ENCODE data around the gene SGSM2. TPM values are rescaled to one million over a fixed set of nuclear protein-coding genes. Genes with fewer than 3 reads are reported as not detected.

SGSM2 gene
- total RNA-seq, 1 donor from 2014 or later, result 28.1 TPM

GRCh38 chr17:2337544-2338314 is 428 bp downstream of the SGSM2 start:
- peak; percentile 55 for ATAC-seq

- ATAC-seq, result no peak
These were observed 985 bp downstream of the SGSM2 start for GRCh38 chr17:2338315-2338657.

GRCh38 chr17:2343421-2343820 is 6.1 kb downstream of the SGSM2 start:
- no peak for ATAC-seq

DNA sequence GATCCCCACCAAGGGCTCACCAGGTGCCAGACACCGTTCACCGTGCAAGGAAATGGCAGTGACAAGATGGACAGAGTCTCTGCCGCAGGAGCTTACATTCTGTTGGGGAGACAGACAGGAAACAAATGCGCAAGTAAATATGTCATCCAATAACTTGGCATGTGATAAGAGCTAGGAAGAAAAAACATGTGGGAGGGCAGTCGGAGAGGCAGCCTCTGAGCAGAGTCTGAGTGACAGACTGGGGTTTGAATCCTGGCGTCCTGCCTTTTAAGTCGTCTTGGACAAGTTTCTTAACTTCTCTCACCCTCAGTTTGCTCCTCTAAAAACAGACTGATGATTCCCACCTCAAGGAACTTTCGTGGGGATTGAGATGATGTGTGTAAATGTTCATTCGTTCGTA is 7.2 kb downstream of the SGSM2 start:
- no peak for ATAC-seq

DNA sequence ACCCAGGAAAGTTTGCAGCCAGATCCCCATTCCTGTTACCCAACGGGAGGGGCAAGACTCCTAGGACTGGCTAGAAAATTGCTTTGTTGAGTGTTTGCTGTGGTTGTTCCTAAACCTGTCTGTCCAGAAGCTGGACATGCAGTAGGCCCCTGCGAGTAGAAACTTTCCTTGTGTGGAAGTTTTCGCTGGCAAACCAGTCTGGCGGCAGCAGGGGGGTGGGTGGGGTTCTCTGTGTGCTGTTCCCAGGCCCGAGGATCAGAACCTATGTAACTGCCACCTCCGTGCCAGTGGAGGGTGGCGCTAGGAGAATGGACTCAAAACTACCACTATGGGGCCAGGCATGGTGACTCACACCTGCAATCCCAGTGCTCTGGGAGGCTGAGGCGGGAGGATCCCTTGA is 9.2 kb downstream of the SGSM2 start:
- peak; percentile 88 for ATAC-seq

DNA sequence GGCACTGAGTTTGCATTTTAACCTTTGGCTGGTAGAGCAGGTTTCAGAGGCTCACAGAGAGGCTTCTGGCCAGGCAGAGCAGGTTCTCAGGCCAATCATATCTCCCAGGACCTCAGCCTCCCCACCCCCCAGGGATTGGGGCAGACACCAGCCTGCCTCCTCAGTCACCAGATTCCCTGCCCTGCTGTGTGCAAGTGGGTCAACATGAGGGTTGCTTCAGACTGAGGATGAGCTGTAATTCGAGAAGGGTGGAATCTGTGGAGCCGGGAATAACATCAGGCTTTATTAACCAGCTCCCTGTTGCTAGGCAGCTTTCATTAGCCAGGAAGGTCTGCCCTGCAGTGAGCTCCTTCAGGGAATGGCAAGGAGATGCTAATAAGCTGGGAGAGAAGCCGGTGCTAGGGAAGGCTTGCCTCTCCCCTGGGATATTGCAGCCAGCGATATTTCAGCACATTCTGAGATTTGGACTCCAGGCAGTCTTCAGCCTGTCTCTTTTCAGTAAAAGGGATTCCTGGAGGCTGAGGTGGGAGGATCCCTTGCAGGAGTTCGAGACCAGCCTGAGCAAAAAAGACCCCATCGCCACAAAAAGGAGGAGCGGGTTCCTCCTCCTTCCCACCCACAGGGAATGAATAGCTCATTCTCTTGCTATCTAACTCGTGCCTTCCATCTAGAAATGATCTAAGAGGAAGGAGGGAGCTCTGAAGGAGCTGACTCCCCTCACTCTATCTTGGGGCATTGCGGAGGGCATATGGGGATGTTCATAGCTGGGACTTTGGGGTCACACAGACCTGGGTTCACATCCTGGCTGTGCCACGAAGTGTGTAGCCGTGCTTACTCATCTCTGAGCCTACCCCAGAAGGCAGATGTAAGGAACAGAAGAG is 10.7 kb downstream of the SGSM2 start:
- ATAC-seq, result peak; percentile 72

DNA sequence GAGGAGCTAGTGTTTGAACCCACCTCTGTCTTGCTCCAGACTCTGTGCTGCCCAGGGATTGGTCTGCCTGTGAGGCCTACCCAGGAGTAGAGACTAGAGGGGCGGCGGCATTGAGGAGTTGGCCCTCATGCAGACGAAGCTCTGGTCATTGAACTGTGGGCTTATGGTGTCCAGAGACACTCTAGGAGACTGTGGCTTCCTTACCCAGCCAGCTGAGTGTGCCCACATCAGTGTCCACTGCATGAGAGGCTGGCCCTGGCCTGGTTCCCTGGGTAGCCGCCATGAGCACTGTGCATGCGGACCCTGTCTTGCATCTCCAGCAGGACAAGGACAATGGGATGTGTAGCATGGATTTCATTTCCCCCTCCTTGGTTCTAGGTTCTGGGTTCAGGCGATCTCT is 14.0 kb downstream of the SGSM2 start:
- ATAC-seq, result no peak

DNA sequence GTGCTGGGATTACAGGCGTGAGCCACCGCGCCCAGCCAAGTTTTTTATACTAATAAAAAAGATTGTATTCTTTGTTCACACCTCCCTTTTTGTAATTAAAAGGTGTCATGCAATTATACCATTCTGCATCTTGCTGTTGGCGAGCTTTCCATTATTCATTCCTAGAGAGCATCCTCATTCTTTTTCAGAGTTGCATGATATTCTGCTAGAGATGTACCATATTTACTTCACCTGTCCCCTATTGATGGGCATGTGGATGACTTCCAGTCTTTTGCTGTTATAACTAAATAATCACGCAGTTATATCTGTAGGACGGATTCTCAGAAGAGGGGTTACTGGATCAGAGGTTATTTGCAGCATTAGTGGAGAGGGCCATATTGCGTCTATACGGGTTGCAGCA is 17.0 kb downstream of the SGSM2 start:
- ATAC-seq, result no peak

GRCh38 chr17:2357237-2357636 is 19.9 kb downstream of the SGSM2 start:
- ATAC-seq, result no peak

DNA sequence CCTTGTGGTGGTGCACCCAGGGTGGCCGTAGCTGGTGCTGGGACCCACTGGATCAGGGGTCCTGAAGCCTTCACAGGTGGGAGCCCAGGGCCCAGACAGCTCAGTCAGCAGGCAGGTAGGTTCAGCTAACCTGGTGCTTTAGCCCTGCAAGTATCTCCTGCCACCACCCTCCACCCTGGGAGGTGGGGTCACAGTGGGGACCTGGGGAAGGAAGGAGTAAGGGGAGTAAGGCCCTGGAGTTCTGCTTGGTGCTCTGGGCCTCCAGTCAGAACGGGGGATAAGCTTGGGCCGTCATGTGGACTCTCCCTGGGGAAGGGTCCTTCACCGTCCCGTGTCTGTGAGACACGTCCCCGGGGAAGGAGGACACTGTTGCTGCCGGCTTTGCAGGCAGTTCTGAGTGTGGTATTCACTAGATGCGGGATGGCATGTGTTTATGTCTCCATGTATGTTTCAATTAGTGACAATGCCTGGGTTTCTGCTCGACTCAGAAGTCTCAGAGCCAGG is 20.7 kb downstream of the SGSM2 start:
- ATAC-seq, result no peak

DNA sequence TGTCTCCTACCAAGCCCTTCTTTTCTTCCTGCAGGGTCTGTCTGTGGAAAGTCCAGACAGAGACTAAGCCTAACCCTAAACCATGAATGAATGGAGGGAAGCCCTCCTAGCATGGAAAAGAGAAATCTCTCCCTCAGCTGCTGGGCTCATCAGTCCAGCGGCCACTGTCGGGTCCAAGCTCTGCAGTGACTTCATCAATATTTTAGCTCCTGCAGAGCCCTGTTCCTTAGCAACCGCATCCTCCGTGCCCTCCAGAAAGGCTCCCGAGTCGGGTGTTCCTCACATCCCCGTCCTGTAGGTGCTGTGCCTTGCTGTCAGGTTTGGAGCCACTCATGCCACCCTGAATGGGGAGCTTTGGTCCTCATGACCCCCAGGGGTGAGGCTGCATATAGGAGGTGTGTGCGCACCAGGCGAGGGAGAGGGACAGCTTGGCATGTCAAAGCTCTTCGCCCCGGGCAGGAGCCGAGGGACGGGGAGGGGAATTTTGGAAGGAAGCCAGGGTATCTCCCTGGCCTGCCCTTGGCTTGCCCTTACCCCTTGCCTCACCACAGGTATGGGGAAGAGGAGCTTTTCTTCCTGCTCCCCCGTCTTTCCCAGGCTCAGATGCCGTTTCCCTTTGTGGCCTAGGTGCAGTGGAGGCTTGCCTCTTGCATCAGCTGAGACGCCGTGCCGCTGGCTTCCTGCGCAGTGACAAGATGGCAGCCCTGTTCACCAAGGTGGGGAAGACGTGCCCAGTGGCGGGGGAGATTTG is 23.9 kb downstream of the SGSM2 start:
- ATAC-seq, result no peak

DNA sequence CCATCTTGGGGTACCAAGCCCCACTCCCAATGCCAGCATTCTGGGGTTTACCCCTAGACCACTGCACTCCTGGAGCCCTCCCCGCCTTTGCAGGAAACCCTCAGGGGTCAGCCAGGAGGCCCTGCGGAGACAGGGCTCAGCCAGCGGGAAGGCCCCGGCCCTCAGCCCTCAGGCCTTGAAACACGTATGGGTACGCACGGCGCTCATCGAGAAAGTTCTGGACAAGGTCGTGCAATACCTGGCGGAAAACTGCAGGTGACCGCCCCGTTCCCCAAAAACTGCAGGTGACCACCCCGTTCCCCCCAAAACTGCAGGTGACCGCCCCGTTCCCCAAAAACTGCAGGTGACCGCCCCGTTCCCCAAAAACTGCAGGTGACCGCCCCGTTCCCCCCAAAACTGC is 24.7 kb downstream of the SGSM2 start:
- ATAC-seq, result no peak

GRCh38 chr17:2362416-2362815 is 25.1 kb downstream of the SGSM2 start:
- ATAC-seq, result no peak

DNA sequence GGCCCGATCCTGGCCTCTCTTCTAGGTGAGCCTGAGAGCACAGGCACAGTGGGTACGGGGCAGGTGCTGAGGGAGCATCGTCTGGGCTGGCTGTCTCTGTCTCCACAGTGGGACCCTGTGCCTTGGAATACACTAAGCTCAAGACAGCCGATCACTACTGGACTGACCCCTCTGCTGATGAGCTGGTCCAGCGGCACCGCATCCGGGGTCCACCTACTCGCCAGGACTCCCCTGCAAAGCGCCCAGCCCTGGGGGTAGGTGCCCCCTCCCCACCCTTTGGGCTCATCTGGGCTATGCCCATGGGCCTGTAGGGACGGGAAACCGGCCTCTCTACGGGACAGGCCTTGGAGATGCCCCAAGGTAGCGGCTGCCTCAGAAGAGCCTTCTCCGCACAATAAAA is 25.6 kb downstream of the SGSM2 start:
- no peak for ATAC-seq

GRCh38 chr17:2363318-2363717 is 26.0 kb downstream of the SGSM2 start:
- no peak for ATAC-seq

- no peak for ATAC-seq
These were observed 26.8 kb downstream of the SGSM2 start for GRCh38 chr17:2363851-2364762.

- ATAC-seq, result no peak
These were observed 27.4 kb downstream of the SGSM2 start for GRCh38 chr17:2364763-2365116.

GRCh38 chr17:2365132-2365531 is 27.8 kb downstream of the SGSM2 start:
- ATAC-seq, result no peak

GRCh38 chr17:2366747-2367494 is 29.6 kb downstream of the SGSM2 start:
- ATAC-seq, result no peak

GRCh38 chr17:2368359-2368758 is 31.1 kb downstream of the SGSM2 start:
- ATAC-seq, result no peak

GRCh38 chr17:2369039-2369438 is 31.7 kb downstream of the SGSM2 start:
- no peak for ATAC-seq
